ENCODE results near the gene UPF1.

The UPF1 gene

GRCh38 chr19:18831524-18832305 is at the start of gene UPF1:
TSS of gene UPF1 (plus strand) at chr19:18831959. CDS start at chr19:18832210, 251 bp downstream.
- peak; percentile 83 for DNase-seq (ENCODE audit: low read depth)

GRCh38 chr19:18782559-18783225 is 49.1 kb upstream of the UPF1 start:
- DNase-seq (ENCODE audit: low read depth), result no peak

- DNase-seq (ENCODE audit: low read depth), result no peak
These were observed 47.6 kb upstream of the UPF1 start for GRCh38 chr19:18783958-18784785.

- no peak for DNase-seq (ENCODE audit: low read depth)
These were observed 47.0 kb upstream of the UPF1 start for GRCh38 chr19:18784786-18785120.

- DNase-seq (ENCODE audit: low read depth), result peak; percentile 50
These were observed 46.3 kb upstream of the UPF1 start for GRCh38 chr19:18785179-18786124.

- DNase-seq (ENCODE audit: low read depth), result no peak
These were observed 43.0 kb upstream of the UPF1 start for GRCh38 chr19:18788529-18789421.

- DNase-seq (ENCODE audit: low read depth), result no peak
These were observed 42.3 kb upstream of the UPF1 start for GRCh38 chr19:18789422-18789869.

- no peak for DNase-seq (ENCODE audit: low read depth)
These were observed 41.7 kb upstream of the UPF1 start for GRCh38 chr19:18789883-18790565.

GRCh38 chr19:18790566-18791314 is 41.0 kb upstream of the UPF1 start, which contains the start of gene COMP:
TSS of gene COMP (minus strand) at chr19:18791305. CDS start at chr19:18791269, 36 bp downstream.
- no peak for DNase-seq (ENCODE audit: low read depth)

GRCh38 chr19:18791315-18791678 is 40.5 kb upstream of the UPF1 start:
- no peak for DNase-seq (ENCODE audit: low read depth)

GRCh38 chr19:18792661-18793060 is 39.1 kb upstream of the UPF1 start:
- DNase-seq (ENCODE audit: low read depth), result no peak

- no peak for DNase-seq (ENCODE audit: low read depth)
These were observed 38.4 kb upstream of the UPF1 start for GRCh38 chr19:18793144-18794028.

GRCh38 chr19:18794029-18794313 is 37.8 kb upstream of the UPF1 start:
- no peak for DNase-seq (ENCODE audit: low read depth)

GRCh38 chr19:18794692-18795091 is 37.1 kb upstream of the UPF1 start:
- no peak for DNase-seq (ENCODE audit: low read depth)

GRCh38 chr19:18795540-18795939 is 36.2 kb upstream of the UPF1 start:
- DNase-seq (ENCODE audit: low read depth), result no peak

GRCh38 chr19:18796239-18796638 is 35.5 kb upstream of the UPF1 start:
- no peak for DNase-seq (ENCODE audit: low read depth)

- no peak for DNase-seq (ENCODE audit: low read depth)
These were observed 33.1 kb upstream of the UPF1 start for GRCh38 chr19:18798384-18799352.

All from amniotic epithelial cell (primary cell).